Activated naive CD8-positive, alpha-beta T cell treated with anti-CD3 and anti-CD28 coated beads, Interleukin-2, amount 50 U/mL, for 24 hours (primary cell): Measurements from ENCODE around the gene DNAJC9.
"Not testable (repeated sequence)": the region's sequence is repeated elsewhere in the genome, so short reads cannot be mapped to it uniquely, and the experiment has no call there.

Experiments
- ATAC-seq: fragments of 150-1000 bp; cut with Tn5 transposase; one replicate; pipeline ENCODE4 v1.10.0; 2021
- DNase-seq: peaks from one replicate; pipeline ENCODE4 v3.0.0; 2021
- H3K27ac Mint-ChIP-seq: one replicate; pipeline ENCODE4 v1.8.0; 2021; ENCODE audit warnings: mild to moderate bottlenecking, mixed read lengths
- H3K27me3 Mint-ChIP-seq: one replicate; pipeline ENCODE4 v1.8.0; 2021; ENCODE audit warnings: mixed read lengths
- H3K36me3 Mint-ChIP-seq: one replicate; pipeline ENCODE4 v1.8.0; 2021; ENCODE audit warnings: low read depth, mixed read lengths
- H3K4me1 Mint-ChIP-seq: one replicate; pipeline ENCODE4 v1.8.0; 2021; ENCODE audit warnings: mixed read lengths
- H3K4me3 Mint-ChIP-seq: one replicate; pipeline ENCODE4 v1.8.0; 2021; ENCODE audit warnings: mild to moderate bottlenecking, moderate library complexity, mixed read lengths
- H3K9me3 Mint-ChIP-seq: one replicate; pipeline ENCODE4 v1.8.0; 2021; ENCODE audit warnings: mixed read lengths

Gene DNAJC9

GRCh38 chr10:73246646-73247508, at the start of gene DNAJC9:
Gene DNAJC9, minus strand, starts transcription at chr10:73247255. Its CDS starts 66 bp downstream, at chr10:73247189.
- ATAC-seq: peak; percentile 91
- no peaks in the 10 kb centered on the region for H3K27me3 Mint-ChIP-seq
- peaks cover 77% of the 10 kb centered on the region for H3K36me3 Mint-ChIP-seq
- peak within 1 kb of the TSS; percentile 95 for H3K27ac Mint-ChIP-seq
- H3K9me3 Mint-ChIP-seq: no peaks in the 10 kb centered on the region
- peak; percentile 98 for DNase-seq
- H3K4me1 Mint-ChIP-seq: peaks cover 59% of the 10 kb centered on the region
- H3K4me3 Mint-ChIP-seq: peak within 1 kb of the TSS; percentile 99

- H3K4me1 Mint-ChIP-seq: peaks cover 2% of the 10 kb centered on the region
- ATAC-seq (no peak), DNase-seq (no peak)
- peaks cover 3% of the 10 kb centered on the region for H3K36me3 Mint-ChIP-seq
- peaks cover 1% of the 10 kb centered on the region for H3K27me3 Mint-ChIP-seq
- no peak overlapping the region for H3K4me3 Mint-ChIP-seq
- no peak overlapping the region for H3K27ac Mint-ChIP-seq
- H3K9me3 Mint-ChIP-seq: no peaks in the 10 kb centered on the region
Measured at GRCh38 chr10:73293461-73293860, 46.4 kb upstream of the DNAJC9 start.

- no peaks in the 10 kb centered on the region for H3K9me3 Mint-ChIP-seq
Measured at GRCh38 chr10:73289958-73290357, 42.9 kb upstream of the DNAJC9 start.

GRCh38 chr10:73287441-73287840, 40.4 kb upstream of the DNAJC9 start:
- no peaks in the 10 kb centered on the region for H3K4me1 Mint-ChIP-seq
- peaks cover 3% of the 10 kb centered on the region for H3K36me3 Mint-ChIP-seq
- ATAC-seq (no peak), DNase-seq (no peak)
- H3K27ac Mint-ChIP-seq: no peak overlapping the region
- no peaks in the 10 kb centered on the region for H3K9me3 Mint-ChIP-seq
- peaks cover 1% of the 10 kb centered on the region for H3K27me3 Mint-ChIP-seq
- H3K4me3 Mint-ChIP-seq: no peak overlapping the region

More at GRCh38 chr10:73289958-73290357, 42.9 kb upstream of the DNAJC9 start:
- ATAC-seq (no peak), DNase-seq (no peak)
- H3K27me3 Mint-ChIP-seq: peaks cover 1% of the 10 kb centered on the region
- no peaks in the 10 kb centered on the region for H3K4me1 Mint-ChIP-seq
- peaks cover 3% of the 10 kb centered on the region for H3K36me3 Mint-ChIP-seq
- no peak overlapping the region for H3K4me3 Mint-ChIP-seq
- H3K27ac Mint-ChIP-seq: no peak overlapping the region

- no peak overlapping the region for H3K4me3 Mint-ChIP-seq
- H3K4me1 Mint-ChIP-seq: no peaks in the 10 kb centered on the region
- ATAC-seq: no peak
- H3K27me3 Mint-ChIP-seq: no peaks in the 10 kb centered on the region
- H3K9me3 Mint-ChIP-seq: no peaks in the 10 kb centered on the region
- DNase-seq: no peak
- no peaks in the 10 kb centered on the region for H3K36me3 Mint-ChIP-seq
- no peak overlapping the region for H3K27ac Mint-ChIP-seq
Measured at GRCh38 chr10:73281097-73281496, 34.0 kb upstream of the DNAJC9 start.

GRCh38 chr10:73264423-73264822, 17.4 kb upstream of the DNAJC9 start:
- H3K4me1 Mint-ChIP-seq: peaks cover 2% of the 10 kb centered on the region
- H3K36me3 Mint-ChIP-seq: no peaks in the 10 kb centered on the region
- ATAC-seq (no peak), DNase-seq (no peak)
- H3K27ac Mint-ChIP-seq: no peak overlapping the region
- H3K4me3 Mint-ChIP-seq: no peak overlapping the region
- no peaks in the 10 kb centered on the region for H3K27me3 Mint-ChIP-seq
- peaks cover under 1% of the 10 kb centered on the region for H3K9me3 Mint-ChIP-seq

GRCh38 chr10:73263693-73264347, 16.8 kb upstream of the DNAJC9 start:
- no peak for DNase-seq
- H3K36me3 Mint-ChIP-seq: no peaks in the 10 kb centered on the region
- H3K27me3 Mint-ChIP-seq: no peaks in the 10 kb centered on the region
- H3K27ac Mint-ChIP-seq: no peak overlapping the region
- H3K4me1 Mint-ChIP-seq: peaks cover 2% of the 10 kb centered on the region
- H3K9me3 Mint-ChIP-seq: peaks cover 6% of the 10 kb centered on the region
- H3K4me3 Mint-ChIP-seq: no peak overlapping the region
- ATAC-seq: no peak

- no peak overlapping the region for H3K4me3 Mint-ChIP-seq
- no peaks in the 10 kb centered on the region for H3K27me3 Mint-ChIP-seq
- H3K27ac Mint-ChIP-seq: no peak overlapping the region
- H3K36me3 Mint-ChIP-seq: no peaks in the 10 kb centered on the region
- H3K4me1 Mint-ChIP-seq: peaks cover 2% of the 10 kb centered on the region
- H3K9me3 Mint-ChIP-seq: peaks cover 7% of the 10 kb centered on the region
- DNase-seq (no peak), ATAC-seq (no peak)
Measured at GRCh38 chr10:73262880-73263555, 16.0 kb upstream of the DNAJC9 start.

GRCh38 chr10:73262105-73262730, 15.2 kb upstream of the DNAJC9 start:
- Mint-ChIP-seq H3K4me3 (no peak overlapping the region), H3K27ac (no peak overlapping the region)

GRCh38 chr10:73261362-73261995, 14.4 kb upstream of the DNAJC9 start:
- DNase-seq (no peak), ATAC-seq (no peak)
- Mint-ChIP-seq H3K9me3 (peaks cover 7% of the 10 kb centered on the region), H3K4me1 (peaks cover 2% of the 10 kb centered on the region), H3K36me3 (no peaks in the 10 kb centered on the region), H3K4me3 (no peak overlapping the region), H3K27me3 (no peaks in the 10 kb centered on the region), H3K27ac (no peak overlapping the region)

More at GRCh38 chr10:73262105-73262730, 15.2 kb upstream of the DNAJC9 start:
- Mint-ChIP-seq H3K36me3 (no peaks in the 10 kb centered on the region), H3K27me3 (no peaks in the 10 kb centered on the region), H3K4me1 (peaks cover 2% of the 10 kb centered on the region), H3K9me3 (peaks cover 7% of the 10 kb centered on the region)
- DNase-seq: no peak
- no peak for ATAC-seq

- not testable (repeated sequence) for H3K27me3 Mint-ChIP-seq, H3K4me3 Mint-ChIP-seq, H3K9me3 Mint-ChIP-seq, H3K4me1 Mint-ChIP-seq, H3K36me3 Mint-ChIP-seq, H3K27ac Mint-ChIP-seq, ATAC-seq, DNase-seq
Measured at GRCh38 chr10:73258612-73259011, 11.6 kb upstream of the DNAJC9 start.

GRCh38 chr10:73253225-73253555, 6.1 kb upstream of the DNAJC9 start:
- H3K27ac Mint-ChIP-seq: peak overlapping the region; percentile 96
- DNase-seq (no peak), ATAC-seq (no peak)
- peaks cover 32% of the 10 kb centered on the region for H3K36me3 Mint-ChIP-seq
- no peaks in the 10 kb centered on the region for H3K9me3 Mint-ChIP-seq
- H3K4me3 Mint-ChIP-seq: peak overlapping the region; percentile 100
- H3K4me1 Mint-ChIP-seq: peaks cover 33% of the 10 kb centered on the region
- peaks cover 2% of the 10 kb centered on the region for H3K27me3 Mint-ChIP-seq

- DNase-seq (peak; percentile 88), ATAC-seq (peak; percentile 92)
- no peaks in the 10 kb centered on the region for H3K9me3 Mint-ChIP-seq
- peak within 1 kb of the TSS; percentile 96 for H3K27ac Mint-ChIP-seq
- H3K4me1 Mint-ChIP-seq: peaks cover 39% of the 10 kb centered on the region
- H3K36me3 Mint-ChIP-seq: peaks cover 36% of the 10 kb centered on the region
- peak within 1 kb of the TSS; percentile 100 for H3K4me3 Mint-ChIP-seq
- H3K27me3 Mint-ChIP-seq: peaks cover 2% of the 10 kb centered on the region
Measured at GRCh38 chr10:73252445-73253224, 5.6 kb upstream of the DNAJC9 start, which contains the start of gene MRPS16. Gene MRPS16, minus strand, starts transcription at chr10:73252644. Its CDS starts 162 bp downstream, at chr10:73252482.
